RPMI7951 (cell line): Measurements from ENCODE around the gene CSTPP1. TPM values are rescaled to one million over a fixed set of nuclear protein-coding genes. Genes with fewer than 3 reads are reported as not detected.
"Not testable (repeated sequence)": the region's sequence is repeated elsewhere in the genome, so short reads cannot be mapped to it uniquely, and the experiment has no call there.

ENCODE experiments used
- DNase-seq: peaks from one replicate; pipeline ENCODE4 v3.0.0-alpha.2; 2012; ENCODE audit warnings: low read depth
- total RNA-seq: library from RNA; depleted of rRNA; stranded (reverse); fragments of >200 nt; shearing (Covaris generic); gene quantifications from 2 replicates; pipeline ENCODE4 v1.2.3, GENCODE V29; 2014

The CSTPP1 gene
- total RNA-seq, 1 experiment from 2014 or later, result 33.9 TPM

GRCh38 chr11:47044119-47044518 is 107.6 kb downstream of the CSTPP1 start:
- no peak for DNase-seq

GRCh38 chr11:47047972-47048371 is 111.4 kb downstream of the CSTPP1 start:
- DNase-seq, result no peak

GRCh38 chr11:47050284-47050683 is 113.7 kb downstream of the CSTPP1 start:
- DNase-seq, result no peak

- DNase-seq, result peak; percentile 77
Measured at GRCh38 chr11:47051217-47051616, 114.7 kb downstream of the CSTPP1 start.

GRCh38 chr11:47052165-47052564 is 115.6 kb downstream of the CSTPP1 start:
- no peak for DNase-seq

GRCh38 chr11:47052576-47052975 is 116.0 kb downstream of the CSTPP1 start:
- DNase-seq, result no peak

GRCh38 chr11:47055534-47055933 is 119.0 kb downstream of the CSTPP1 start:
- no peak for DNase-seq

- peak; percentile 63 for DNase-seq
Measured at GRCh38 chr11:47056261-47056915, 119.8 kb downstream of the CSTPP1 start.

GRCh38 chr11:47057365-47057764 is 120.8 kb downstream of the CSTPP1 start:
- no peak for DNase-seq

GRCh38 chr11:47060807-47061206 is 124.2 kb downstream of the CSTPP1 start:
- peak; percentile 41 for DNase-seq

GRCh38 chr11:47061429-47062178 is 125.0 kb downstream of the CSTPP1 start:
- no peak for DNase-seq

GRCh38 chr11:47062736-47063135 is 126.2 kb downstream of the CSTPP1 start:
- no peak for DNase-seq

GRCh38 chr11:47067401-47067800 is 130.8 kb downstream of the CSTPP1 start:
- DNase-seq, result no peak

- no peak for DNase-seq
Measured at GRCh38 chr11:47070769-47071168, 134.2 kb downstream of the CSTPP1 start.

- DNase-seq, result no peak
Measured at GRCh38 chr11:47071341-47071740, 134.8 kb downstream of the CSTPP1 start.

GRCh38 chr11:47071791-47072261 is 135.3 kb downstream of the CSTPP1 start:
- DNase-seq, result no peak

- no peak for DNase-seq
Measured at GRCh38 chr11:47078751-47079521, 142.4 kb downstream of the CSTPP1 start.

- DNase-seq, result not testable (repeated sequence)
Measured at GRCh38 chr11:47080775-47081174, 144.2 kb downstream of the CSTPP1 start.

- peak; percentile 65 for DNase-seq
Measured at GRCh38 chr11:47083913-47084312, 147.4 kb downstream of the CSTPP1 start.

GRCh38 chr11:47087801-47088200 is 151.2 kb downstream of the CSTPP1 start:
- DNase-seq, result no peak

GRCh38 chr11:47093541-47093940 is 157.0 kb downstream of the CSTPP1 start:
- no peak for DNase-seq

GRCh38 chr11:47096871-47097270 is 160.3 kb downstream of the CSTPP1 start:
- not testable (repeated sequence) for DNase-seq
